Measurements from ENCODE around the gene EFCAB13.

Gene EFCAB13

DNA sequence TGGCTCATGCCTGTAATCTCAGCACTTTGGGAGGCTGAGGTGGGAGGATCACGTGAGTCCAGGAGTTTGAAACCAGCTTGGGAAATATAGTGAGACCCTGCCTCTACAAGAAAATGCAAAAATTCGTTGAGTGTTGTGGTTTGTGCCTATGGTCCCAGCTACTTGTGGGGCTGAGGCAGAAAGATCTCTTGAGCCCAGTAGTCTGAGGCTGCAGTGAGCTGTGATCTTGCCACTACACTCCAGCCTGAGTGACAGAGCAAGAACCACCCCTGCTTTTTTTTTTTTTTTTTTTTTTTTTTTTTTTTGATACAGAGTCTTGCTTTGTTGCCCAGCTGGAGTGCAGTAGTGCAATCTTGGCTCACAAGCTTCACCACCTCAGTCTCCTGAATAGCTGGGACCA, 36.1 kb upstream of the EFCAB13 start:
- CTCF ChIA-PET, result interaction anchor here (1.3 to 1.6 kb wide), 3 partner anchors 23 to 58 kb away, joined by 5 to 6 read pairs (median 5); no protein-coding TSS in a partner anchor
- Histone ChIP-seq H3K4me1 (ENCODE audit: control insufficient read depth, insufficient read depth, low read length) (no peaks in the 10 kb centered on the region), H3K9me3 (ENCODE audit: control insufficient read depth, insufficient read depth, low read depth, low read length) (no peaks in the 10 kb centered on the region), H3K27ac (ENCODE audit: extremely low read depth, low read depth, low read length) (no peak overlapping the region), H3K4me3 (ENCODE audit: low read depth, low read length) (no peak overlapping the region), H3K36me3 (ENCODE audit: control insufficient read depth in 2 of 2, insufficient read depth in 1 of 2, low read length in 2 of 2) (no peaks in the 10 kb centered on the region)
- POLR2A ChIA-PET, result interaction anchor here (0.6 kb wide), 1 partner anchor 374 kb away, joined by 3 read pairs; no protein-coding TSS in a partner anchor
- no peak for TF ChIP-seq ZNF19 (tag by site-specific recombination; IDR thresholded peaks at IDR 0.05; ENCODE audit: low read depth)
- TF ChIP-seq GLI4 (tag by site-specific recombination; IDR thresholded peaks at IDR 0.05), result no peak
- TF ChIP-seq RBAK (tag by site-specific recombination; IDR thresholded peaks at IDR 0.05), result no peak
- TF ChIP-seq, protein P1, sequence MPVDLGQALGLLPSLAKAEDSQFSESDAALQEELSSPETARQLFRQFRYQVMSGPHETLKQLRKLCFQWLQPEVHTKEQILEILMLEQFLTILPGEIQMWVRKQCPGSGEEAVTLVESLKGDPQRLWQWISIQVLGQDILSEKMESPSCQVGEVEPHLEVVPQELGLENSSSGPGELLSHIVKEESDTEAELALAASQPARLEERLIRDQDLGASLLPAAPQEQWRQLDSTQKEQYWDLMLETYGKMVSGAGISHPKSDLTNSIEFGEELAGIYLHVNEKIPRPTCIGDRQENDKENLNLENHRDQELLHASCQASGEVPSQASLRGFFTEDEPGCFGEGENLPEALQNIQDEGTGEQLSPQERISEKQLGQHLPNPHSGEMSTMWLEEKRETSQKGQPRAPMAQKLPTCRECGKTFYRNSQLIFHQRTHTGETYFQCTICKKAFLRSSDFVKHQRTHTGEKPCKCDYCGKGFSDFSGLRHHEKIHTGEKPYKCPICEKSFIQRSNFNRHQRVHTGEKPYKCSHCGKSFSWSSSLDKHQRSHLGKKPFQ (tag by site-specific recombination; IDR thresholded peaks at IDR 0.05), result no peak
- no peak for TF ChIP-seq GLIS1 (tag by site-specific recombination; IDR thresholded peaks at IDR 0.05)

DNA sequence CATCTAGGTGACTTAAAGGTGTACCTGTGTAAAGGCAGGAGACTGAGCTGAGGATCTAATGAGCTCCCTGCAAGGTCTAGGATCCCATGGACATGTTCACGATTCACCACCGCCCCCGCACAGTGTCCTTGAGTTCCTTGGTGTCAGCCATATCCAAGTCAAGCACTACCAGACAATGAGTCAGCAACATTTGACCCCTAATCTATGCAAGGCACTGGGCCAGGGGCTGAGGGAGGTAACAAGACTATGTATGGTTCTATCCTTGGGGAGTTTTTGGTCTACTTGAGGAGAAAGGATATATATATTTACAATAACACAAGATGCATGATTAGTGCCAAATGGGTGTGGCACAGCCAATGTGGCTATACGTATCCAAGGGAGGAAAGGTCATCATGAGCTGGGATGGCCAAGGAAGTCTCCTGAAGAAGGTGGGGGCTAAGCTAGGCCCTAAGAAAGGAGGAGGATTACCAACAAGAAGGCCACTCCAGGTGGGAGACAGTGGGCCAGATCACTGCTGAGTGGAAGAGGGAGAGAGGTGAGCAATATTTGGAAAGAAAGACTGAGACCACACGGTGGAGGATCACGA, 35.1 kb upstream of the EFCAB13 start:
- Histone ChIP-seq H3K27ac (ENCODE audit: extremely low read depth, low read depth, low read length) (no peak overlapping the region), H3K4me3 (ENCODE audit: low read depth, low read length) (no peak overlapping the region), H3K4me1 (ENCODE audit: control insufficient read depth, insufficient read depth, low read length) (no peaks in the 10 kb centered on the region), H3K9me3 (ENCODE audit: control insufficient read depth, insufficient read depth, low read depth, low read length) (no peaks in the 10 kb centered on the region), H3K36me3 (ENCODE audit: control insufficient read depth in 2 of 2, insufficient read depth in 1 of 2, low read length in 2 of 2) (no peaks in the 10 kb centered on the region)
- 0 out of 2 replicates have a peak, but pooled peaks have one; percentile 10 for TF ChIP-seq ZFHX2 (tag by site-specific recombination; conservative IDR thresholded peaks at IDR 0.05)
- TF ChIP-seq YY2 (tag by site-specific recombination; IDR thresholded peaks at IDR 0.05), result no peak
- no peak for TF ChIP-seq ZNF341 (tag by site-specific recombination; IDR thresholded peaks at IDR 0.05; ENCODE audit: low read depth)
- ChIA-PET POLR2A (interaction anchor here (0.6 kb wide), 1 partner anchor 361 kb away, joined by 3 read pairs; the partner anchor contains the start of gene KPNB1), CTCF (interaction anchor here (0.7 to 1.6 kb wide), 6 partner anchors 14 to 554 kb away, joined by 3 to 6 read pairs (median 5); no protein-coding TSS in a partner anchor)

DNA sequence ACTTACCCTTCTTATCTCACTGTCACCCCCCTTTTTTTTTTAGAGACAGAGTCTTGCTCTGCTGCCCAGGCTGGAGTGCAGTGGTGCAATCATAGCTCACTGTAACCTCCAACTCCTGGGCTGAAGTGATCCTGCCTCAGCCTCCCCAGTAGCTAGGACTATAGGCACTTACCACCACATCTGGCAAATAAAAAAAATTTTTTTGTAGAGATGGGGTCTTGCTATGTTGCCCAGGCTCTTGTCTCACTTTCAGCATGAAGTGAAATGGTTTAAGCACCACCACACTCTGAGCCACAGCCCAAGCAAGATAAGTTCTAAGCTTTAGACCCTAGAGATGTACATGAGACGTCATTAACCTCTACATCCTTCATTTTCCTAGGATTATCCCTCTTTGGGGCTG, 34.5 kb upstream of the EFCAB13 start:
- POLR2A ChIA-PET, result interaction anchor here (0.6 kb wide), 1 partner anchor 361 kb away, joined by 3 read pairs; the partner anchor contains the start of gene KPNB1
- Histone ChIP-seq H3K36me3 (ENCODE audit: control insufficient read depth in 2 of 2, insufficient read depth in 1 of 2, low read length in 2 of 2) (no peaks in the 10 kb centered on the region), H3K4me1 (ENCODE audit: control insufficient read depth, insufficient read depth, low read length) (no peaks in the 10 kb centered on the region), H3K4me3 (ENCODE audit: low read depth, low read length) (no peak overlapping the region), H3K9me3 (ENCODE audit: control insufficient read depth, insufficient read depth, low read depth, low read length) (no peaks in the 10 kb centered on the region), H3K27ac (ENCODE audit: extremely low read depth, low read depth, low read length) (no peak overlapping the region)
- TF ChIP-seq ZNF121 (tag by site-specific recombination; IDR thresholded peaks at IDR 0.05), result 0 out of 2 replicates have a peak, but pooled peaks have one; percentile 47
- TF ChIP-seq, protein P2, sequence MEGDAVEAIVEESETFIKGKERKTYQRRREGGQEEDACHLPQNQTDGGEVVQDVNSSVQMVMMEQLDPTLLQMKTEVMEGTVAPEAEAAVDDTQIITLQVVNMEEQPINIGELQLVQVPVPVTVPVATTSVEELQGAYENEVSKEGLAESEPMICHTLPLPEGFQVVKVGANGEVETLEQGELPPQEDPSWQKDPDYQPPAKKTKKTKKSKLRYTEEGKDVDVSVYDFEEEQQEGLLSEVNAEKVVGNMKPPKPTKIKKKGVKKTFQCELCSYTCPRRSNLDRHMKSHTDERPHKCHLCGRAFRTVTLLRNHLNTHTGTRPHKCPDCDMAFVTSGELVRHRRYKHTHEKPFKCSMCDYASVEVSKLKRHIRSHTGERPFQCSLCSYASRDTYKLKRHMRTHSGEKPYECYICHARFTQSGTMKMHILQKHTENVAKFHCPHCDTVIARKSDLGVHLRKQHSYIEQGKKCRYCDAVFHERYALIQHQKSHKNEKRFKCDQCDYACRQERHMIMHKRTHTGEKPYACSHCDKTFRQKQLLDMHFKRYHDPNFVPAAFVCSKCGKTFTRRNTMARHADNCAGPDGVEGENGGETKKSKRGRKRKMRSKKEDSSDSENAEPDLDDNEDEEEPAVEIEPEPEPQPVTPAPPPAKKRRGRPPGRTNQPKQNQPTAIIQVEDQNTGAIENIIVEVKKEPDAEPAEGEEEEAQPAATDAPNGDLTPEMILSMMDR (tag by site-specific recombination; IDR thresholded peaks at IDR 0.05), result no peak
- CTCF ChIA-PET, result interaction anchor here (0.6 to 1.6 kb wide), 5 partner anchors 14 to 554 kb away, joined by 3 to 6 read pairs (median 5); no protein-coding TSS in a partner anchor

DNA sequence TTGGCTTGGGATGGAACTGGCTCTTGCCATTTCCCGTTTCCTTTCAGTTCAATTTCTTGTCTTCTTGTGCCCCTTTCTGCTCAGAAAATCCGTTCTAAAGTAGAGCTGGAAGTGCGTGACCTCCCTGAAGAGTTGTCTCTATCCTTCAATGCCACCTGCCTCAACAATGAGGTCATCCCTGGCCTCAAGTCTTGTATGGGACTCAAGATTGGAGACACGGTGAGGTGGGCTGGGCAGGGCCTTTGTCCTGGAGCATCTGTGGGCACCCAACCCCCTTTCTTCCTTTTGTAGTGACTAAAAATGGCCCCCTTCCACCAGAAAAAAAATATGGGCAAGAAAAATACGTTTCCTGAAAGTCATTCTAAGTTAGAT, 32.9 kb upstream of the EFCAB13 start:
- no peaks in the 10 kb centered on the region for H3K9me3 ChIP-seq (ENCODE audit: control insufficient read depth, insufficient read depth, low read depth, low read length)
- POLR2A ChIA-PET, result no interaction called here

More for the DNA sequence above, 32.9 kb upstream of the EFCAB13 start:
- Histone ChIP-seq H3K27ac (ENCODE audit: extremely low read depth, low read depth, low read length) (no peak overlapping the region), H3K36me3 (ENCODE audit: control insufficient read depth in 2 of 2, insufficient read depth in 1 of 2, low read length in 2 of 2) (no peaks in the 10 kb centered on the region), H3K4me1 (ENCODE audit: control insufficient read depth, insufficient read depth, low read length) (no peaks in the 10 kb centered on the region), H3K4me3 (ENCODE audit: low read depth, low read length) (no peak overlapping the region)
- CTCF ChIA-PET, result interaction anchor here (1.5 kb wide), 1 partner anchor 25 kb away, joined by 4 read pairs; no protein-coding TSS in a partner anchor
- TF ChIP-seq ZNF555 (tag by site-specific recombination; conservative IDR thresholded peaks at IDR 0.05) (no peak), ZNF211 (tag by site-specific recombination; IDR thresholded peaks at IDR 0.05; ENCODE audit: low read depth) (no peak), ZNF560 (tag by site-specific recombination; IDR thresholded peaks at IDR 0.05; ENCODE audit: borderline replicate concordance) (no peak), ZNF843 (tag by site-specific recombination; IDR thresholded peaks at IDR 0.05) (no peak)
- TF ChIP-seq, protein P3, sequence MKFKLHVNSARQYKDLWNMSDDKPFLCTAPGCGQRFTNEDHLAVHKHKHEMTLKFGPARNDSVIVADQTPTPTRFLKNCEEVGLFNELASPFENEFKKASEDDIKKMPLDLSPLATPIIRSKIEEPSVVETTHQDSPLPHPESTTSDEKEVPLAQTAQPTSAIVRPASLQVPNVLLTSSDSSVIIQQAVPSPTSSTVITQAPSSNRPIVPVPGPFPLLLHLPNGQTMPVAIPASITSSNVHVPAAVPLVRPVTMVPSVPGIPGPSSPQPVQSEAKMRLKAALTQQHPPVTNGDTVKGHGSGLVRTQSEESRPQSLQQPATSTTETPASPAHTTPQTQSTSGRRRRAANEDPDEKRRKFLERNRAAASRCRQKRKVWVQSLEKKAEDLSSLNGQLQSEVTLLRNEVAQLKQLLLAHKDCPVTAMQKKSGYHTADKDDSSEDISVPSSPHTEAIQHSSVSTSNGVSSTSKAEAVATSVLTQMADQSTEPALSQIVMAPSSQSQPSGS (tag by site-specific recombination; IDR thresholded peaks at IDR 0.05; ENCODE audit: low read depth), result 0 out of 2 replicates have a peak, but pooled peaks have one; percentile 10
- TF ChIP-seq, protein P4, sequence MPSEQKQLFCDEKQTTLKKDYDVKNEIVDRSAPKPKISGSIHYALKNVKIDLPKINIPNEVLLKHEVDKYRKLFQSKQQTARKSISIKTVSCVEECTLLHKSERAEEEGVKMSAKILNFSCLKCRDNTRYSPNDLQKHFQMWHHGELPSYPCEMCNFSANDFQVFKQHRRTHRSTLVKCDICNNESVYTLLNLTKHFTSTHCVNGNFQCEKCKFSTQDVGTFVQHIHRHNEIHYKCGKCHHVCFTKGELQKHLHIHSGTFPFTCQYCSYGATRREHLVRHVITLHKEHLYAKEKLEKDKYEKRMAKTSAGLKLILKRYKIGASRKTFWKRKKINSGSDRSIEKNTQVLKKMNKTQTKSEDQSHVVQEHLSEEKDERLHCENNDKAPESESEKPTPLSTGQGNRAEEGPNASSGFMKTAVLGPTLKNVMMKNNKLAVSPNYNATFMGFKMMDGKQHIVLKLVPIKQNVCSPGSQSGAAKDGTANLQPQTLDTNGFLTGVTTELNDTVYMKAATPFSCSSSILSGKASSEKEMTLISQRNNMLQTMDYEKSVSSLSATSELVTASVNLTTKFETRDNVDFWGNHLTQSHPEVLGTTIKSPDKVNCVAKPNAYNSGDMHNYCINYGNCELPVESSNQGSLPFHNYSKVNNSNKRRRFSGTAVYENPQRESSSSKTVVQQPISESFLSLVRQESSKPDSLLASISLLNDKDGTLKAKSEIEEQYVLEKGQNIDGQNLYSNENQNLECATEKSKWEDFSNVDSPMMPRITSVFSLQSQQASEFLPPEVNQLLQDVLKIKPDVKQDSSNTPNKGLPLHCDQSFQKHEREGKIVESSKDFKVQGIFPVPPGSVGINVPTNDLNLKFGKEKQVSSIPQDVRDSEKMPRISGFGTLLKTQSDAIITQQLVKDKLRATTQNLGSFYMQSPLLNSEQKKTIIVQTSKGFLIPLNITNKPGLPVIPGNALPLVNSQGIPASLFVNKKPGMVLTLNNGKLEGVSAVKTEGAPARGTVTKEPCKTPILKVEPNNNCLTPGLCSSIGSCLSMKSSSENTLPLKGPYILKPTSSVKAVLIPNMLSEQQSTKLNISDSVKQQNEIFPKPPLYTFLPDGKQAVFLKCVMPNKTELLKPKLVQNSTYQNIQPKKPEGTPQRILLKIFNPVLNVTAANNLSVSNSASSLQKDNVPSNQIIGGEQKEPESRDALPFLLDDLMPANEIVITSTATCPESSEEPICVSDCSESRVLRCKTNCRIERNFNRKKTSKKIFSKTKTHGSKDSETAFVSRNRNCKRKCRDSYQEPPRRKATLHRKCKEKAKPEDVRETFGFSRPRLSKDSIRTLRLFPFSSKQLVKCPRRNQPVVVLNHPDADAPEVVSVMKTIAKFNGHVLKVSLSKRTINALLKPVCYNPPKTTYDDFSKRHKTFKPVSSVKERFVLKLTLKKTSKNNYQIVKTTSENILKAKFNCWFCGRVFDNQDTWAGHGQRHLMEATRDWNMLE (tag by site-specific recombination; conservative IDR thresholded peaks at IDR 0.05; ENCODE audit: low read depth), result no peak

Measured in HEK293 (cell line).